ENCODE results near the gene IQGAP2.

IQGAP2 gene

DNA sequence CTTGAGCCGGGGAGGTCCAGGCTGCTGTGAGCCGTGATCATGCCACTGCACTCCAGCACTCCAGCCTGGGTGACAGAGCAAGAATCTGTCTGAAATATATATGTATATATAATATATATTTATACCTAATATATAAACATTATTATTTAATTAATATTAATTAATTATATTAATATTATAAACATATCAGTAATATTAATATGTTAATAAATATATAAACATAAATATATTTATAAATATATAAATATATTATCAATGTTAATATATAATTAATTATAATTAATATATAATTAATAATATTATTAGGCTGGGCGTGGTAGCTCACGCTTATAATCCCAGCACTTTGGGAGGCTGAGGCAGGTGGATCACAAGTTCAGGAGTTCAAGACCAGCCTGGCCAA, 354.0 kb downstream of the IQGAP2 start:
- no peaks in the 10 kb centered on the region for H3K36me3 ChIP-seq (ENCODE audit: control insufficient read depth in 2 of 2, insufficient read depth in 2 of 2, low read length in 2 of 2)
- H3K27ac ChIP-seq (ENCODE audit: low read depth in 2 of 2, low read length in 2 of 2) = no peak overlapping the region
- H3K9ac ChIP-seq (ENCODE audit: low read depth in 1 of 2, low read length in 2 of 2) = no peak overlapping the region
- no peaks in the 10 kb centered on the region for H3K9me3 ChIP-seq (ENCODE audit: control insufficient read depth in 2 of 2, low read length in 2 of 2)
- H3K4me1 ChIP-seq (ENCODE audit: control insufficient read depth in 2 of 2, insufficient read depth in 2 of 2, low read length in 2 of 2) = no peaks in the 10 kb centered on the region
- no peaks in the 10 kb centered on the region for H3K27me3 ChIP-seq (ENCODE audit: control insufficient read depth in 2 of 2, insufficient read depth in 2 of 2, low read length in 2 of 2)
- H3K4me3 ChIP-seq (ENCODE audit: low read length in 2 of 2) = no peak overlapping the region
